Stomach (tissue), 4 donors: ENCODE results near the gene CCBE1.

Experiments used
- CTCF ChIP-seq, 7 experiments: fragments of 450-650 bp in 4 of 7; fragments of 200-600 bp in 3 of 7; sonication (generic) in 3 of 7; IDR thresholded peaks; one replicate each; pipeline ENCODE4 v1.5.1; 2016 to 2019; ENCODE audit warnings: antibody characterized with exemption in 7 of 7, control low read depth in 2 of 7, mild to moderate bottlenecking in 1 of 7
- POLR2A ChIP-seq, 4 donors: fragments of 450-650 bp; IDR thresholded peaks; one replicate each; pipeline ENCODE4 v1.6.1; 2016; ENCODE audit warnings: antibody characterized with exemption in 4 of 4, control low read depth in 2 of 4, mild to moderate bottlenecking in 1 of 4, moderate library complexity in 1 of 4

- TF ChIP-seq CTCF (IDR thresholded peaks at IDR 0.05): no peak
- no peak for TF ChIP-seq POLR2A (IDR thresholded peaks at IDR 0.05)
Observed at GRCh38 chr18:59655676-59656075, 41.5 kb downstream of the CCBE1 start.
